BE2C (cell line): ENCODE data around the gene FAM228B.

Source experiments
- DNase-seq: peaks from one replicate; pipeline ENCODE4 v3.0.0-alpha.2; 2020
- H3K27me3 ChIP-seq: fragments of 250-450 bp; sonication (Bioruptor Pico); 2 replicates; pipeline ENCODE4 v1.5.1; 2020; ENCODE audit warnings: mild to moderate bottlenecking
- H3K36me3 ChIP-seq: fragments of 250-450 bp; sonication (Bioruptor Pico); 2 replicates; pipeline ENCODE4 v1.5.1; 2020; ENCODE audit warnings: mild to moderate bottlenecking
- H3K4me1 ChIP-seq: fragments of 250-450 bp; sonication (Bioruptor Pico); 2 replicates; pipeline ENCODE4 v1.5.1; 2020
- H3K4me3 ChIP-seq: 2 replicates; pipeline ENCODE4 v1.5.1; 2011; ENCODE audit warnings: low read depth, low read length
- H3K9me3 ChIP-seq: fragments of 250-450 bp; sonication (Bioruptor Pico); 2 replicates; pipeline ENCODE4 v1.5.1; 2020
- CTCF ChIP-seq: IDR thresholded peaks from 2 replicates; pipeline ENCODE4 v1.5.1; 2012; ENCODE audit warnings: mild to moderate bottlenecking, low read depth, low read length

FAM228B gene

GRCh38 chr2:24199968-24200590, 76.8 kb downstream of the FAM228B start:
- Histone ChIP-seq H3K27me3 (no peaks in the 10 kb centered on the region), H3K9me3 (no peaks in the 10 kb centered on the region), H3K36me3 (no peaks in the 10 kb centered on the region), H3K4me1 (no peaks in the 10 kb centered on the region), H3K4me3 (no peak overlapping the region)
- no peak for TF ChIP-seq CTCF
- DNase-seq = no peak

- H3K4me1 ChIP-seq = no peaks in the 10 kb centered on the region
- TF ChIP-seq CTCF = no peak
- no peaks in the 10 kb centered on the region for H3K36me3 ChIP-seq
- H3K27me3 ChIP-seq = no peaks in the 10 kb centered on the region
- no peak overlapping the region for H3K4me3 ChIP-seq
- DNase-seq = no peak
- no peaks in the 10 kb centered on the region for H3K9me3 ChIP-seq
These were observed 77.5 kb downstream of the FAM228B start for GRCh38 chr2:24200799-24201198.

GRCh38 chr2:24203029-24203786, 79.9 kb downstream of the FAM228B start:
- Histone ChIP-seq H3K9me3 (no peaks in the 10 kb centered on the region), H3K4me3 (no peak overlapping the region), H3K36me3 (no peaks in the 10 kb centered on the region), H3K4me1 (no peaks in the 10 kb centered on the region), H3K27me3 (no peaks in the 10 kb centered on the region)
- no peak for DNase-seq
- TF ChIP-seq CTCF = no peak

- Histone ChIP-seq H3K9me3 (no peaks in the 10 kb centered on the region), H3K36me3 (no peaks in the 10 kb centered on the region), H3K4me1 (no peaks in the 10 kb centered on the region), H3K27me3 (no peaks in the 10 kb centered on the region), H3K4me3 (no peak overlapping the region)
- no peak for TF ChIP-seq CTCF
- no peak for DNase-seq
These were observed 80.5 kb downstream of the FAM228B start for GRCh38 chr2:24203787-24204150.

GRCh38 chr2:24204505-24204904, 81.2 kb downstream of the FAM228B start:
- no peak for DNase-seq
- Histone ChIP-seq H3K4me1 (no peaks in the 10 kb centered on the region), H3K27me3 (no peaks in the 10 kb centered on the region), H3K9me3 (no peaks in the 10 kb centered on the region), H3K36me3 (no peaks in the 10 kb centered on the region), H3K4me3 (no peak overlapping the region)
- TF ChIP-seq CTCF = no peak

- no peak overlapping the region for H3K4me3 ChIP-seq
- TF ChIP-seq CTCF = no peak
- H3K4me1 ChIP-seq = no peaks in the 10 kb centered on the region
- no peaks in the 10 kb centered on the region for H3K9me3 ChIP-seq
- no peaks in the 10 kb centered on the region for H3K27me3 ChIP-seq
- no peak for DNase-seq
- H3K36me3 ChIP-seq = no peaks in the 10 kb centered on the region
These were observed 81.9 kb downstream of the FAM228B start for GRCh38 chr2:24205131-24205530.
